WTC11 (cell line): Measurements from ENCODE around the gene ATP2A2. TPM values are rescaled to one million over a fixed set of nuclear protein-coding genes. Genes with fewer than 3 reads are reported as not detected.

Experiments
- ATAC-seq: fragments of 200-7000 bp; cut with Tn5 transposase; 2 replicates; pipeline ENCODE4 v1.10.0; 2021; ENCODE audit warnings: mild to moderate bottlenecking, moderate library complexity
- CTCF ChIA-PET: fragments of 300-600 bp; sonication (Branson Sonifier 250); formaldehyde crosslinking; loops from one replicate; lab custom pipeline; 2021; ENCODE audit warnings: antibody characterized with exemption; lab: Charles Lee
- POLR2A ChIA-PET: fragments of 350-600 bp; sonication (Branson Sonifier 250); formaldehyde crosslinking; loops from one replicate; lab custom pipeline; 2021; ENCODE audit warnings: antibody characterized with exemption; lab: Charles Lee
- DNase-seq: peaks from one replicate; pipeline ENCODE4 v3.0.0; 2021; ENCODE audit warnings: low spot score
- H3K27ac Mint-ChIP-seq: 2 replicates; pipeline ENCODE4 v1.8.0; 2021; ENCODE audit warnings: mixed read lengths
- H3K27me3 Mint-ChIP-seq: 2 replicates; pipeline ENCODE4 v1.8.0; 2021; ENCODE audit warnings: low read depth, mild to moderate bottlenecking, moderate library complexity, mixed read lengths
- H3K36me3 Mint-ChIP-seq: 2 replicates; pipeline ENCODE4 v1.8.0; 2021; ENCODE audit warnings: mixed read lengths
- H3K4me1 Mint-ChIP-seq: 2 replicates; pipeline ENCODE4 v1.8.0; 2022; ENCODE audit warnings: mixed read lengths
- H3K4me3 Mint-ChIP-seq: 2 replicates; pipeline ENCODE4 v1.8.0; 2021; ENCODE audit warnings: mild to moderate bottlenecking, moderate library complexity, mixed read lengths
- H3K9me3 Mint-ChIP-seq: 2 replicates; pipeline ENCODE4 v1.8.0; 2021; ENCODE audit warnings: mixed read lengths
- EMX1 ChIP-seq: fragments of 250-450 bp; sonication (Bioruptor Pico); IDR thresholded peaks from 2 replicates; pipeline ENCODE4 v1.8.0; 2021; ENCODE audit warnings: mild to moderate bottlenecking
- FOXP1 ChIP-seq: sonication (generic); formaldehyde crosslinking; IDR thresholded peaks from 2 replicates; pipeline ENCODE4 v1.8.0; 2022; ENCODE audit warnings: missing genetic modification reagents, mild to moderate bottlenecking, moderate library complexity, borderline replicate concordance
- HMGA2 ChIP-seq: fragments of 250-450 bp; sonication (Bioruptor Pico); IDR thresholded peaks from 2 replicates; pipeline ENCODE4 v1.4.0; 2021; ENCODE audit warnings: mild to moderate bottlenecking, moderate library complexity
- KAT7 ChIP-seq: sonication (generic); formaldehyde crosslinking; IDR thresholded peaks from 2 replicates; pipeline ENCODE4 v1.8.1; 2023; ENCODE audit warnings: missing genetic modification reagents, mild to moderate bottlenecking, borderline replicate concordance
- NFATC4 ChIP-seq: fragments of 250-450 bp; sonication (Bioruptor Pico); IDR thresholded peaks from 2 replicates; pipeline ENCODE4 v1.9.0; 2021; ENCODE audit warnings: mild to moderate bottlenecking
- OVOL2 ChIP-seq: fragments of 250-450 bp; sonication (Bioruptor Pico); IDR thresholded peaks from 2 replicates; pipeline ENCODE4 v1.9.0; 2021; ENCODE audit warnings: mild to moderate bottlenecking, borderline replicate concordance
- SOX15 ChIP-seq: fragments of 250-450 bp; sonication (Bioruptor Pico); IDR thresholded peaks from 2 replicates; pipeline ENCODE4 v1.9.0; 2021; ENCODE audit warnings: mild to moderate bottlenecking
- TEAD4 ChIP-seq: sonication (generic); formaldehyde crosslinking; IDR thresholded peaks from 2 replicates; pipeline ENCODE4 v1.8.0; 2022; ENCODE audit warnings: mild to moderate bottlenecking, missing genetic modification reagents
- ZBTB21 ChIP-seq: sonication (generic); formaldehyde crosslinking; IDR thresholded peaks from 2 replicates; pipeline ENCODE4 v1.8.1; 2023; ENCODE audit warnings: mild to moderate bottlenecking, missing genetic modification reagents, borderline replicate concordance
- ZNF138 ChIP-seq: sonication (generic); formaldehyde crosslinking; conservative IDR thresholded peaks from 2 replicates; pipeline ENCODE4 v1.8.1; 2022; ENCODE audit warnings: mild to moderate bottlenecking, moderate library complexity, missing genetic modification reagents
- ZNF232 ChIP-seq: sonication (generic); formaldehyde crosslinking; IDR thresholded peaks from 2 replicates; pipeline ENCODE4 v1.8.0; 2022; ENCODE audit warnings: mild to moderate bottlenecking, missing genetic modification reagents
- total RNA-seq: library from RNA; stranded (reverse); gene quantifications from 3 replicates; pipeline ENCODE4 v1.2.3, GENCODE V29; 2021
- TF ChIP-seq, protein P1 (sequence below): sonication (generic); formaldehyde crosslinking; IDR thresholded peaks from 2 replicates; pipeline ENCODE4 v1.8.0; 2022; ENCODE audit warnings: mild to moderate bottlenecking, missing genetic modification reagents
- TF ChIP-seq, protein P2 (sequence below): sonication (generic); formaldehyde crosslinking; conservative IDR thresholded peaks from 2 replicates; pipeline ENCODE4 v1.8.1; 2023; ENCODE audit warnings: mild to moderate bottlenecking, low read depth, missing genetic modification reagents, moderate library complexity
- TF ChIP-seq, protein P3 (sequence below): sonication (generic); formaldehyde crosslinking; IDR thresholded peaks from 2 replicates; pipeline ENCODE4 v1.8.0; 2022; ENCODE audit warnings: mild to moderate bottlenecking, missing genetic modification reagents
- TF ChIP-seq, protein P4 (sequence below): sonication (generic); formaldehyde crosslinking; IDR thresholded peaks from 2 replicates; pipeline ENCODE4 v1.8.0; 2022; ENCODE audit warnings: mild to moderate bottlenecking, missing genetic modification reagents
- TF ChIP-seq, protein P5 (sequence below): sonication (generic); formaldehyde crosslinking; IDR thresholded peaks from 2 replicates; pipeline ENCODE4 v1.8.1; 2022; ENCODE audit warnings: missing genetic modification reagents, borderline replicate concordance
- TF ChIP-seq, protein P6 (sequence below): sonication (generic); formaldehyde crosslinking; IDR thresholded peaks from 2 replicates; pipeline ENCODE4 v1.8.1; 2022; ENCODE audit warnings: mild to moderate bottlenecking, moderate library complexity, missing genetic modification reagents
- TF ChIP-seq, protein P7 (sequence below): fragments of 250-450 bp; sonication (Bioruptor Pico); IDR thresholded peaks from 2 replicates; pipeline ENCODE4 v1.9.0; 2021; ENCODE audit warnings: mild to moderate bottlenecking
- TF ChIP-seq, protein P8 (sequence below): fragments of 200-600 bp; IDR thresholded peaks from 2 replicates; pipeline ENCODE4 v1.8.0; 2022; ENCODE audit warnings: antibody characterized with exemption
- TF ChIP-seq, protein P9 (sequence below): fragments of 250-450 bp; sonication (Bioruptor Pico); IDR thresholded peaks from 2 replicates; pipeline ENCODE4 v1.9.0; 2021; ENCODE audit warnings: mild to moderate bottlenecking

Gene ATP2A2
- total RNA-seq, 1 experiment from 2014 or later, result 239 TPM

DNA sequence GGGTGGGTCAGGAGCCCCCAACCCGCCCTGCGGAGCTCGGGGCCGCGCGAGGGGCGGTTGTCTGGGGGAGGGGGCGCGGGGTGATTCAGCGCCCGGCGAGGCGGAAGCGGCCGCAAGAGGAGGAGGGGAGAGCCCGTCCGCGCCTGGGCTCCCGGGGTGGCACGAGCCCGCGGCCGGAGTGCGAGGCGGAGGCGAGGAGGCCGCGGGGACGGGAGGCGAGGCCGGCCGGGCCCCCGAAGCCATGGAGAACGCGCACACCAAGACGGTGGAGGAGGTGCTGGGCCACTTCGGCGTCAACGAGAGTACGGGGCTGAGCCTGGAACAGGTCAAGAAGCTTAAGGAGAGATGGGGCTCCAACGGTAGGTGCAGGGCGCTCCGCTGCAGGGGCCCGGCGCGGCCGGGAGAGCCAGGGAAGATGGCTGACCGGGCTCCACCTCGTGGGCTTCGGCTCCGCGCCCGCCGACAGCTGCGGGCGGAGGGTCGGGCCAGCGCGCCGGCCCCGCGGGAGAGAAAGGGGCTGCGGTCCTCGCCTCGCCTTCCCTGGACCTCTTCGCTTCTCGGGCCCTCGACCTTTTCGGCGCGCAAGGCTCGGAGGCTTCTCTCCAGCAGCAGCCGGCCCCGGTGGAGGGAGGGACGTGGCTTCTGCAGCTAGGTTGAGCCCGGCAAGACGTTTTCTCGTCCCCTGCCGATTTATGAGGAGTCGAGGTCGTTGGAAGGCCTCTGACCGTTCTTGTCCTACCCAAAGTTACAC, 677 bp downstream of the ATP2A2 start (continued):
- TF ChIP-seq ZBTB21 (CRISPR knock-in tag) (no peak), ZNF232 (peak; percentile 56), NFATC4 (CRISPR knock-in tag) (no peak), OVOL2 (CRISPR knock-in tag) (no peak), SOX15 (CRISPR knock-in tag) (no peak), TEAD4 (CRISPR knock-in tag) (no peak), KAT7 (peak; percentile 99), HMGA2 (CRISPR knock-in tag) (no peak), FOXP1 (CRISPR knock-in tag) (peak; percentile 45; the same call in 1 of the 2 replicates), EMX1 (CRISPR knock-in tag) (0 out of 2 replicates have a peak, but pooled peaks have one; percentile 56)
- TF ChIP-seq, protein P1, sequence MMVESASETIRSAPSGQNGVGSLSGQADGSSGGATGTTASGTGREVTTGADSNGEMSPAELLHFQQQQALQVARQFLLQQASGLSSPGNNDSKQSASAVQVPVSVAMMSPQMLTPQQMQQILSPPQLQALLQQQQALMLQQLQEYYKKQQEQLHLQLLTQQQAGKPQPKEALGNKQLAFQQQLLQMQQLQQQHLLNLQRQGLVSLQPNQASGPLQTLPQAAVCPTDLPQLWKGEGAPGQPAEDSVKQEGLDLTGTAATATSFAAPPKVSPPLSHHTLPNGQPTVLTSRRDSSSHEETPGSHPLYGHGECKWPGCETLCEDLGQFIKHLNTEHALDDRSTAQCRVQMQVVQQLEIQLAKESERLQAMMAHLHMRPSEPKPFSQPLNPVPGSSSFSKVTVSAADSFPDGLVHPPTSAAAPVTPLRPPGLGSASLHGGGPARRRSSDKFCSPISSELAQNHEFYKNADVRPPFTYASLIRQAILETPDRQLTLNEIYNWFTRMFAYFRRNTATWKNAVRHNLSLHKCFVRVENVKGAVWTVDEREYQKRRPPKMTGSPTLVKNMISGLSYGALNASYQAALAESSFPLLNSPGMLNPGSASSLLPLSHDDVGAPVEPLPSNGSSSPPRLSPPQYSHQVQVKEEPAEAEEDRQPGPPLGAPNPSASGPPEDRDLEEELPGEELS (CRISPR knock-in tag), result peak; percentile 39
- TF ChIP-seq, protein P2, sequence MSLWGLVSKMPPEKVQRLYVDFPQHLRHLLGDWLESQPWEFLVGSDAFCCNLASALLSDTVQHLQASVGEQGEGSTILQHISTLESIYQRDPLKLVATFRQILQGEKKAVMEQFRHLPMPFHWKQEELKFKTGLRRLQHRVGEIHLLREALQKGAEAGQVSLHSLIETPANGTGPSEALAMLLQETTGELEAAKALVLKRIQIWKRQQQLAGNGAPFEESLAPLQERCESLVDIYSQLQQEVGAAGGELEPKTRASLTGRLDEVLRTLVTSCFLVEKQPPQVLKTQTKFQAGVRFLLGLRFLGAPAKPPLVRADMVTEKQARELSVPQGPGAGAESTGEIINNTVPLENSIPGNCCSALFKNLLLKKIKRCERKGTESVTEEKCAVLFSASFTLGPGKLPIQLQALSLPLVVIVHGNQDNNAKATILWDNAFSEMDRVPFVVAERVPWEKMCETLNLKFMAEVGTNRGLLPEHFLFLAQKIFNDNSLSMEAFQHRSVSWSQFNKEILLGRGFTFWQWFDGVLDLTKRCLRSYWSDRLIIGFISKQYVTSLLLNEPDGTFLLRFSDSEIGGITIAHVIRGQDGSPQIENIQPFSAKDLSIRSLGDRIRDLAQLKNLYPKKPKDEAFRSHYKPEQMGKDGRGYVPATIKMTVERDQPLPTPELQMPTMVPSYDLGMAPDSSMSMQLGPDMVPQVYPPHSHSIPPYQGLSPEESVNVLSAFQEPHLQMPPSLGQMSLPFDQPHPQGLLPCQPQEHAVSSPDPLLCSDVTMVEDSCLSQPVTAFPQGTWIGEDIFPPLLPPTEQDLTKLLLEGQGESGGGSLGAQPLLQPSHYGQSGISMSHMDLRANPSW (CRISPR knock-in tag), result no peak
- TF ChIP-seq, protein P3, sequence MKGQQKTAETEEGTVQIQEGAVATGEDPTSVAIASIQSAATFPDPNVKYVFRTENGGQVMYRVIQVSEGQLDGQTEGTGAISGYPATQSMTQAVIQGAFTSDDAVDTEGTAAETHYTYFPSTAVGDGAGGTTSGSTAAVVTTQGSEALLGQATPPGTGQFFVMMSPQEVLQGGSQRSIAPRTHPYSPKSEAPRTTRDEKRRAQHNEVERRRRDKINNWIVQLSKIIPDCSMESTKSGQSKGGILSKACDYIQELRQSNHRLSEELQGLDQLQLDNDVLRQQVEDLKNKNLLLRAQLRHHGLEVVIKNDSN, result 0 out of 2 replicates have a peak, but pooled peaks have one; percentile 45
- TF ChIP-seq, protein P4, sequence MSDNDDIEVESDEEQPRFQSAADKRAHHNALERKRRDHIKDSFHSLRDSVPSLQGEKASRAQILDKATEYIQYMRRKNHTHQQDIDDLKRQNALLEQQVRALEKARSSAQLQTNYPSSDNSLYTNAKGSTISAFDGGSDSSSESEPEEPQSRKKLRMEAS (CRISPR knock-in tag), result peak; percentile 68; the same call in 1 of the 2 replicates
- TF ChIP-seq, protein P5, sequence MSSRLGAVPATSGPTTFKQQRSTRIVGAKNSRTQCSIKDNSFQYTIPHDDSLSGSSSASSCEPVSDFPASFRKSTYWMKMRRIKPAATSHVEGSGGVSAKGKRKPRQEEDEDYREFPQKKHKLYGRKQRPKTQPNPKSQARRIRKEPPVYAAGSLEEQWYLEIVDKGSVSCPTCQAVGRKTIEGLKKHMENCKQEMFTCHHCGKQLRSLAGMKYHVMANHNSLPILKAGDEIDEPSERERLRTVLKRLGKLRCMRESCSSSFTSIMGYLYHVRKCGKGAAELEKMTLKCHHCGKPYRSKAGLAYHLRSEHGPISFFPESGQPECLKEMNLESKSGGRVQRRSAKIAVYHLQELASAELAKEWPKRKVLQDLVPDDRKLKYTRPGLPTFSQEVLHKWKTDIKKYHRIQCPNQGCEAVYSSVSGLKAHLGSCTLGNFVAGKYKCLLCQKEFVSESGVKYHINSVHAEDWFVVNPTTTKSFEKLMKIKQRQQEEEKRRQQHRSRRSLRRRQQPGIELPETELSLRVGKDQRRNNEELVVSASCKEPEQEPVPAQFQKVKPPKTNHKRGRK (CRISPR knock-in tag), result peak; percentile 13; the same call in 1 of the 2 replicates
- TF ChIP-seq, protein P6, sequence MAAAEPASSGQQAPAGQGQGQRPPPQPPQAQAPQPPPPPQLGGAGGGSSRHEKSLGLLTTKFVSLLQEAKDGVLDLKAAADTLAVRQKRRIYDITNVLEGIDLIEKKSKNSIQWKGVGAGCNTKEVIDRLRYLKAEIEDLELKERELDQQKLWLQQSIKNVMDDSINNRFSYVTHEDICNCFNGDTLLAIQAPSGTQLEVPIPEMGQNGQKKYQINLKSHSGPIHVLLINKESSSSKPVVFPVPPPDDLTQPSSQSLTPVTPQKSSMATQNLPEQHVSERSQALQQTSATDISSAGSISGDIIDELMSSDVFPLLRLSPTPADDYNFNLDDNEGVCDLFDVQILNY (CRISPR knock-in tag), result peak; percentile 59; the same call in 1 of the 2 replicates

DNA sequence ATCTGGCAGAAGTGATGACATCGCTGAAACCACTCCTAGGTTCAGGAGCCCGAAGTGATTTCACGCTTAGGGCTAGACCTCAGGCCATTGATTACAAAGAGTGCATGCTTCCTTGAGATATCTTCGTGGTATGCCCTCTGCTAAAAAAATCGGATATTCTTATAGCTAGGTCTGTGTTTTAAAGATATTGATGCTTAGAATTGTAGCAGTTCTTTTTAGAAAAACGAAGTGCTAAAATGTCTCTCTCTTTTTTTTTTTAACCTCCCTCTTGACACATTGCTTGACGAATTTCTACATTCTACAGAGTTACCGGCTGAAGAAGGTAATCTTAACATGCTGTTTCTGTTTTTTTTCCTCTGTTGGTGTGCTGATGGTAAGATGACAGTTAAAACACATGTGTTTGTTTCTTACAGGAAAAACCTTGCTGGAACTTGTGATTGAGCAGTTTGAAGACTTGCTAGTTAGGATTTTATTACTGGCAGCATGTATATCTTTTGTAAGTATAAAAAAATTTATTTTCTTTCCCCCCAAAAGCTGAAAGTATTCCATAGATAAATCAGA, 1.3 kb downstream of the ATP2A2 start:
- CTCF ChIA-PET, result interaction anchor here (1.4 to 2.7 kb wide), 2 partner anchors 36 to 149 kb away, joined by 3 to 13 read pairs; no protein-coding TSS in a partner anchor
- ATAC-seq, result no peak
- peak overlapping the region; percentile 89 for H3K4me3 Mint-ChIP-seq
- H3K4me1 Mint-ChIP-seq, result peaks cover 54% of the 10 kb centered on the region
- no peak for DNase-seq
- H3K27ac Mint-ChIP-seq, result peak overlapping the region; percentile 73
- TF ChIP-seq ZNF138 (CRISPR knock-in tag) (no peak), EMX1 (CRISPR knock-in tag) (no peak)
- TF ChIP-seq, protein P7, sequence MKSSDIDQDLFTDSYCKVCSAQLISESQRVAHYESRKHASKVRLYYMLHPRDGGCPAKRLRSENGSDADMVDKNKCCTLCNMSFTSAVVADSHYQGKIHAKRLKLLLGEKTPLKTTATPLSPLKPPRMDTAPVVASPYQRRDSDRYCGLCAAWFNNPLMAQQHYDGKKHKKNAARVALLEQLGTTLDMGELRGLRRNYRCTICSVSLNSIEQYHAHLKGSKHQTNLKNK, result no peak
- TF ChIP-seq, protein P8, sequence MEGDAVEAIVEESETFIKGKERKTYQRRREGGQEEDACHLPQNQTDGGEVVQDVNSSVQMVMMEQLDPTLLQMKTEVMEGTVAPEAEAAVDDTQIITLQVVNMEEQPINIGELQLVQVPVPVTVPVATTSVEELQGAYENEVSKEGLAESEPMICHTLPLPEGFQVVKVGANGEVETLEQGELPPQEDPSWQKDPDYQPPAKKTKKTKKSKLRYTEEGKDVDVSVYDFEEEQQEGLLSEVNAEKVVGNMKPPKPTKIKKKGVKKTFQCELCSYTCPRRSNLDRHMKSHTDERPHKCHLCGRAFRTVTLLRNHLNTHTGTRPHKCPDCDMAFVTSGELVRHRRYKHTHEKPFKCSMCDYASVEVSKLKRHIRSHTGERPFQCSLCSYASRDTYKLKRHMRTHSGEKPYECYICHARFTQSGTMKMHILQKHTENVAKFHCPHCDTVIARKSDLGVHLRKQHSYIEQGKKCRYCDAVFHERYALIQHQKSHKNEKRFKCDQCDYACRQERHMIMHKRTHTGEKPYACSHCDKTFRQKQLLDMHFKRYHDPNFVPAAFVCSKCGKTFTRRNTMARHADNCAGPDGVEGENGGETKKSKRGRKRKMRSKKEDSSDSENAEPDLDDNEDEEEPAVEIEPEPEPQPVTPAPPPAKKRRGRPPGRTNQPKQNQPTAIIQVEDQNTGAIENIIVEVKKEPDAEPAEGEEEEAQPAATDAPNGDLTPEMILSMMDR, result no peak
- TF ChIP-seq, protein P9, sequence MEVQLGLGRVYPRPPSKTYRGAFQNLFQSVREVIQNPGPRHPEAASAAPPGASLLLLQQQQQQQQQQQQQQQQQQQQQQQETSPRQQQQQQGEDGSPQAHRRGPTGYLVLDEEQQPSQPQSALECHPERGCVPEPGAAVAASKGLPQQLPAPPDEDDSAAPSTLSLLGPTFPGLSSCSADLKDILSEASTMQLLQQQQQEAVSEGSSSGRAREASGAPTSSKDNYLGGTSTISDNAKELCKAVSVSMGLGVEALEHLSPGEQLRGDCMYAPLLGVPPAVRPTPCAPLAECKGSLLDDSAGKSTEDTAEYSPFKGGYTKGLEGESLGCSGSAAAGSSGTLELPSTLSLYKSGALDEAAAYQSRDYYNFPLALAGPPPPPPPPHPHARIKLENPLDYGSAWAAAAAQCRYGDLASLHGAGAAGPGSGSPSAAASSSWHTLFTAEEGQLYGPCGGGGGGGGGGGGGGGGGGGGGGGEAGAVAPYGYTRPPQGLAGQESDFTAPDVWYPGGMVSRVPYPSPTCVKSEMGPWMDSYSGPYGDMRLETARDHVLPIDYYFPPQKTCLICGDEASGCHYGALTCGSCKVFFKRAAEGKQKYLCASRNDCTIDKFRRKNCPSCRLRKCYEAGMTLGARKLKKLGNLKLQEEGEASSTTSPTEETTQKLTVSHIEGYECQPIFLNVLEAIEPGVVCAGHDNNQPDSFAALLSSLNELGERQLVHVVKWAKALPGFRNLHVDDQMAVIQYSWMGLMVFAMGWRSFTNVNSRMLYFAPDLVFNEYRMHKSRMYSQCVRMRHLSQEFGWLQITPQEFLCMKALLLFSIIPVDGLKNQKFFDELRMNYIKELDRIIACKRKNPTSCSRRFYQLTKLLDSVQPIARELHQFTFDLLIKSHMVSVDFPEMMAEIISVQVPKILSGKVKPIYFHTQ (CRISPR knock-in tag), result no peak
- TF ChIP-seq, all 79 proteins: peak for 0
- Mint-ChIP-seq H3K36me3 (peaks cover 42% of the 10 kb centered on the region), H3K9me3 (no peaks in the 10 kb centered on the region), H3K27me3 (peaks cover 13% of the 10 kb centered on the region)
- POLR2A ChIA-PET, result no interaction called here
